Activated CD8-positive, alpha-beta T cell treated with anti-CD3 and anti-CD28 coated beads for 36 hours (primary cell): ENCODE measurements around the gene DGCR2. TPM values are rescaled to one million over a fixed set of nuclear protein-coding genes. Genes with fewer than 3 reads are reported as not detected.
A peak's percentile ranks its signal among the peaks of the same experiment; 100 is the strongest.

Experiments used
- ATAC-seq: fragments of 200-7000 bp; cut with Tn5 transposase; one replicate; pipeline ENCODE4 v1.10.0; 2021; ENCODE audit warnings: mild to moderate bottlenecking, moderate library complexity
- CTCF ChIA-PET: fragments of 350-600 bp; sonication (Branson Sonifier 250); formaldehyde crosslinking; loops from one replicate; lab custom pipeline; 2021; ENCODE audit warnings: antibody characterized with exemption; lab: Charles Lee
- POLR2A ChIA-PET: fragments of 350-600 bp; sonication (Branson Sonifier 250); formaldehyde crosslinking; loops from one replicate; lab custom pipeline; 2021; ENCODE audit warnings: antibody characterized with exemption; lab: Charles Lee
- DNase-seq: peaks from one replicate; pipeline ENCODE4 v3.0.0-alpha.2; 2020
- H3K27ac Mint-ChIP-seq: one replicate; pipeline ENCODE4 v1.8.0; 2021; ENCODE audit warnings: mild to moderate bottlenecking, mixed read lengths
- H3K27me3 Mint-ChIP-seq: one replicate; pipeline ENCODE4 v1.8.0; 2021; ENCODE audit warnings: mixed read lengths
- H3K36me3 Mint-ChIP-seq: one replicate; pipeline ENCODE4 v1.8.0; 2021; ENCODE audit warnings: low read depth, mixed read lengths
- H3K4me1 Mint-ChIP-seq: one replicate; pipeline ENCODE4 v1.8.0; 2021; ENCODE audit warnings: low read depth, mixed read lengths
- H3K4me3 Mint-ChIP-seq: one replicate; pipeline ENCODE4 v1.8.0; 2021; ENCODE audit warnings: mild to moderate bottlenecking, moderate library complexity, mixed read lengths
- H3K9me3 Mint-ChIP-seq: one replicate; pipeline ENCODE4 v1.8.0; 2021; ENCODE audit warnings: mixed read lengths
- intact Hi-C: fragments of 100-400 bp; cut with micrococcal nuclease; formaldehyde crosslinking; loops from one replicate; pipeline ENCODE4 v1.10.0; 2022
- total RNA-seq, 2 experiments: library from RNA; stranded (reverse); gene quantifications; one replicate each; pipeline ENCODE4 v1.2.3, GENCODE V29; 2021
- TF ChIP-seq, protein P1 (sequence below): fragments of 200-600 bp; IDR thresholded peaks from one replicate; pipeline ENCODE4 v1.8.0; 2022; ENCODE audit warnings: antibody characterized with exemption, mild to moderate bottlenecking

DGCR2 gene
- total RNA-seq, 2 experiments from 2014 or later: 18.0 to 20.0 TPM

DNA sequence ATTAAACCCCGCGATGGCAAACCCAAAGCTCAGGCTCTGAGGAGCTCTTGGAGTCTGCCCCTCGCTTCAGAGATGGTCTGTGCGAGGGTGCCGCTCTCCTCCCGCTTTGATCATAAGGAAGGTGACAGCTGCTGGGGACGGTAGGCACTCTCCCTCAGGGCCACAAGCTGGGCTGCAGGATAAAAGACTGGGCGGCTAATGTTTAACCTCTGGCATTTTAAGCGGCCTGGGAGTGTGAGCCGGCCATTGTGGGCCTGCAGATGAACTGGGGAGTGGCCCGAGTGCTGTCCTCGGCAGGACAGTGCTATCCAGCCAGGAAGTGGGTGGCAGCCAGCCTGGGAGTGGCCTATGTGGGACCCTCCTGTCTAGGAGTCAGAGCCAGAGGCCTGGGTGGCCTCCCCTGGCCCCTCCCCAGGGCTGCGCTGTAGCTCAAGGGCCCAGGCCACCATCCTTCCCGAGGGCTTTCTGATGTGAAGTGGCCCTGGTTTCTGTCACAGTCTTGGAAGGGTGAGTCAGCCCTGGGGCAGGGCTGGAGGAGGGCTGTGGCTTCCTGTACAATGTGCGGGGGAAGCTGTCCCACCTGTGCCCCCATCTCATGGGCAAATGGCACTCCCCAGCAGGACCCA lies 127.4 kb downstream of the DGCR2 start:
- ChIA-PET CTCF (no interaction called here), POLR2A (no interaction called here)
- ATAC-seq: no peak
- no peaks in the 10 kb centered on the region for H3K9me3 Mint-ChIP-seq
- intact Hi-C loops: no loop called here
- H3K27me3 Mint-ChIP-seq: peaks cover 10% of the 10 kb centered on the region
- no peaks in the 10 kb centered on the region for H3K36me3 Mint-ChIP-seq
- TF ChIP-seq, protein P1, sequence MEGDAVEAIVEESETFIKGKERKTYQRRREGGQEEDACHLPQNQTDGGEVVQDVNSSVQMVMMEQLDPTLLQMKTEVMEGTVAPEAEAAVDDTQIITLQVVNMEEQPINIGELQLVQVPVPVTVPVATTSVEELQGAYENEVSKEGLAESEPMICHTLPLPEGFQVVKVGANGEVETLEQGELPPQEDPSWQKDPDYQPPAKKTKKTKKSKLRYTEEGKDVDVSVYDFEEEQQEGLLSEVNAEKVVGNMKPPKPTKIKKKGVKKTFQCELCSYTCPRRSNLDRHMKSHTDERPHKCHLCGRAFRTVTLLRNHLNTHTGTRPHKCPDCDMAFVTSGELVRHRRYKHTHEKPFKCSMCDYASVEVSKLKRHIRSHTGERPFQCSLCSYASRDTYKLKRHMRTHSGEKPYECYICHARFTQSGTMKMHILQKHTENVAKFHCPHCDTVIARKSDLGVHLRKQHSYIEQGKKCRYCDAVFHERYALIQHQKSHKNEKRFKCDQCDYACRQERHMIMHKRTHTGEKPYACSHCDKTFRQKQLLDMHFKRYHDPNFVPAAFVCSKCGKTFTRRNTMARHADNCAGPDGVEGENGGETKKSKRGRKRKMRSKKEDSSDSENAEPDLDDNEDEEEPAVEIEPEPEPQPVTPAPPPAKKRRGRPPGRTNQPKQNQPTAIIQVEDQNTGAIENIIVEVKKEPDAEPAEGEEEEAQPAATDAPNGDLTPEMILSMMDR: no peak
- H3K4me3 Mint-ChIP-seq: no peak overlapping the region
- no peak overlapping the region for H3K27ac Mint-ChIP-seq
- peak; percentile 12 for DNase-seq
- H3K4me1 Mint-ChIP-seq: no peaks in the 10 kb centered on the region

DNA sequence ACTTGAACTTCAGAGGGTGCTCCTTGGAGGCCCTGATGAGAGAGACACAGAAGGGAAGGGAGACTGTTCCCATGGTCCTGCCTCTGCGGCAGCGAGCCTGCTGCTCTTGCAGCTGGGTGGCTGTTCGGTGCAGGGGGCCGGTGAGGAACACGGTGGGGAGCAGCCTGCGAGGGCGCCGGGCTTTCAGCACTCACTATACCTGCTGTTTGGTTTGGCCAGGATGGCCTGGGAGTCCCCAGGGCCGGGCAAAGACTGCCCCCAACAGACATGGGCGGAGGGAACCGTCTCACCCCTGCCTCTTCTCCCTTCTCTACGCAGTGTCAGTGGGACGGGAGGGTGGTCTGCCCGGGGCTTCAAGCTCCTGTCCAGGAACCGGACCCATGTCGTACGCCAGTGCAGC lies 128.2 kb downstream of the DGCR2 start:
- no peaks in the 10 kb centered on the region for H3K36me3 Mint-ChIP-seq
- peaks cover 10% of the 10 kb centered on the region for H3K27me3 Mint-ChIP-seq
- CTCF ChIA-PET: no interaction called here
- H3K4me3 Mint-ChIP-seq: no peak overlapping the region
- no peak for DNase-seq
- H3K4me1 Mint-ChIP-seq: no peaks in the 10 kb centered on the region
- H3K9me3 Mint-ChIP-seq: no peaks in the 10 kb centered on the region
- no peak overlapping the region for H3K27ac Mint-ChIP-seq
- ATAC-seq: no peak
- TF ChIP-seq, protein P1: no peak
- POLR2A ChIA-PET: no interaction called here
- intact Hi-C loops: no loop called here

GRCh38 chr22:18992543-18993198 lies 129.5 kb downstream of the DGCR2 start:
- TF ChIP-seq, protein P1: no peak
- Mint-ChIP-seq H3K4me1 (no peaks in the 10 kb centered on the region), H3K4me3 (no peak overlapping the region), H3K27me3 (peaks cover 10% of the 10 kb centered on the region), H3K27ac (no peak overlapping the region), H3K36me3 (no peaks in the 10 kb centered on the region), H3K9me3 (no peaks in the 10 kb centered on the region)
- ATAC-seq (no peak), DNase-seq (no peak)
- ChIA-PET CTCF (no interaction called here), POLR2A (interaction anchor here (1.4 kb wide), 1 partner anchor 11 kb away, joined by 3 read pairs; no protein-coding TSS in a partner anchor)
- intact Hi-C loops: no loop called here

GRCh38 chr22:18991821-18992442 lies 130.3 kb downstream of the DGCR2 start:
- Mint-ChIP-seq H3K36me3 (no peaks in the 10 kb centered on the region), H3K9me3 (no peaks in the 10 kb centered on the region), H3K4me1 (no peaks in the 10 kb centered on the region), H3K4me3 (no peak overlapping the region), H3K27ac (no peak overlapping the region), H3K27me3 (peaks cover 6% of the 10 kb centered on the region)
- intact Hi-C loops: no loop called here
- TF ChIP-seq, protein P1: no peak
- ChIA-PET POLR2A (interaction anchor here (1.4 kb wide), 1 partner anchor 10 kb away, joined by 3 read pairs; no protein-coding TSS in a partner anchor), CTCF (no interaction called here)
- DNase-seq: no peak
- no peak for ATAC-seq

DNA sequence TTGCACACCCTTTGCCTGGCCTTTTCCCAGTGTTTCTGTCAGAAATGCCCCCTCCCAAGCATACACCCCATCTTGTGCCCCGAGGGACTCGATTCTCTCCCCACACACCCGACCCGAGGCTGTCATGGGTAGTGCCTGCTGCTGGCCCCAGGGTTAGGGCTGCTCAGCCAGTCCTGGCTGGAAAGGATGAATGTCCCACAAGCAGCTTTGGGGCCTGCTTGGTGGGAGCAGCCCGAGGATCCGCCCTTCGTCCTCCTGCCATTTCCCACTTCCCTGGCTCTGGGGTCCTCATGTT lies 131.1 kb downstream of the DGCR2 start:
- CTCF ChIA-PET: no interaction called here
- intact Hi-C loops: no loop called here
- TF ChIP-seq, protein P1: no peak

More for the DNA sequence above, 131.1 kb downstream of the DGCR2 start:
- POLR2A ChIA-PET: no interaction called here
- Mint-ChIP-seq H3K9me3 (no peaks in the 10 kb centered on the region), H3K36me3 (no peaks in the 10 kb centered on the region), H3K27me3 (peaks cover 3% of the 10 kb centered on the region), H3K4me1 (no peaks in the 10 kb centered on the region), H3K4me3 (no peak overlapping the region), H3K27ac (no peak overlapping the region)
- DNase-seq (no peak), ATAC-seq (no peak)
